DMS114 treated with DMSO at 0.1 percent for 48 hours (cell line): ENCODE results near the gene ITGB4.
A peak's percentile ranks its signal among the peaks of the same experiment; 100 is the strongest.
"Not testable (repeated sequence)": the region's sequence is repeated elsewhere in the genome, so short reads cannot be mapped to it uniquely, and the experiment has no call there.

Source experiments
- DNase-seq: peaks from one replicate; lab custom pipeline; 2025; ENCODE audit not compliant: unreplicated experiment; lab: John Stamatoyannopoulos, UW

ITGB4 gene

GRCh38 chr17:75769536-75769935 is 48.3 kb downstream of the ITGB4 start:
- no peak for DNase-seq

- no peak for DNase-seq
Observed at GRCh38 chr17:75771334-75772281, 50.3 kb downstream of the ITGB4 start.

DNA sequence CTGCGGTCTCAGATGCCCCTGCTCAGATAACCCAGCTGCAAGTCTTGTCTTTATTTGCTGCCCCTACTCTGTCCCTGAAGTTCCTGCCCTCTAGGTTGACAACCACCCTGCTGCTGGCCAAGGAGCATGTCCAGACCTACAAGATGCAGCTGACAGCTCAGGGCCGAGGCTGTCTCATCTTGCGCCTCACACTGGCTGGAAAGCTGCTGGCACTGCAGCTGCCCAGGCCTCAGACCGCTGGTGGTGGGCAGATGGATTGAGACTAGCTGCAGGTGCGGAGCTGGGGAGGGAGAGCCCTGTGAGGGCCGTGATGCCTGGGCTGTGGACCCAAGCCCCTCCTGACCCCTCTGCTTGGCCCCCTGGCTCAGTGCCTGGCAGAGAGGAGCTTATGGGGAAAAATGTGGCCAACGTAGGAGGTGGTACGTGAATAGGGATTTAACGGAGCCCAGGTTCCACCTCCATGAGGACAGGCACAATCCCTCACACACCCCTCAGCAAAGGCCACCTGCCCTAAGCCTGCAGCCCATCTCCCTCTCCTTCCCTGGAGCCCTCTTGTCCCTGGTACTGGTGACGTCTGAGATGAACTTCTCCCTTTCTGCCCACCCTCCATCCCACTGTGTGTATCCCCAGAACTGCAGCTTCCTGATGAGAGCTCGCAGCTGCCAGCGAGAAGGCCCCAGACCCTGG is 52.0 kb downstream of the ITGB4 start:
- DNase-seq: no peak

GRCh38 chr17:75773808-75774470 is 52.7 kb downstream of the ITGB4 start:
- no peak for DNase-seq

DNA sequence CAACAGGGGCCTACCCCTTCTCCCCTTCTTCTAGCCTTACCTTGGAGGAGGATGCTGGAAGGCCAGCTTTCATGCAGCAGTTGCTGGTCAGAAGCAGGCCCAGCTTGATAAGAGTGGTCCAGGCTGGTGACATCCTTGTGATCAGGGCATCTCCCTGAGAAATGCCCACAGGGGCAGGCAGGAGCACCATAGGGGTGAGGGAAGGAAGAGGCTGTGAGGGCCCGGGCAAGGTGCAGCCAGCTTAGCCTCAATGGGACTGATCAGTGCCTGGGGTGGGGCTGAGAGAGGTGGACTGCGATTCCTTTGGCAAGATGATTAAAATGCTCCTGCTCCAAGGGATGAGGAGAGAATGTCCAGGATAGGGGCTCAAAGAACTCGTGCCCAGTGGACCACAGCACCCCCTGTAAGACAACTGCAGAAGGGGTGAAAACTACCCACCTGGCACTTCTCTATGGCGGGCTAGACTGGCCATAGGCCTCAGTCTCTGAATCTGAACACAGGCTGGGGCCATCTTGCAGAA is 53.3 kb downstream of the ITGB4 start:
- DNase-seq: no peak

- DNase-seq: no peak
Observed at GRCh38 chr17:75774991-75775668, 53.9 kb downstream of the ITGB4 start.

- no peak for DNase-seq
Observed at GRCh38 chr17:75776386-75777295, 55.4 kb downstream of the ITGB4 start.

DNA sequence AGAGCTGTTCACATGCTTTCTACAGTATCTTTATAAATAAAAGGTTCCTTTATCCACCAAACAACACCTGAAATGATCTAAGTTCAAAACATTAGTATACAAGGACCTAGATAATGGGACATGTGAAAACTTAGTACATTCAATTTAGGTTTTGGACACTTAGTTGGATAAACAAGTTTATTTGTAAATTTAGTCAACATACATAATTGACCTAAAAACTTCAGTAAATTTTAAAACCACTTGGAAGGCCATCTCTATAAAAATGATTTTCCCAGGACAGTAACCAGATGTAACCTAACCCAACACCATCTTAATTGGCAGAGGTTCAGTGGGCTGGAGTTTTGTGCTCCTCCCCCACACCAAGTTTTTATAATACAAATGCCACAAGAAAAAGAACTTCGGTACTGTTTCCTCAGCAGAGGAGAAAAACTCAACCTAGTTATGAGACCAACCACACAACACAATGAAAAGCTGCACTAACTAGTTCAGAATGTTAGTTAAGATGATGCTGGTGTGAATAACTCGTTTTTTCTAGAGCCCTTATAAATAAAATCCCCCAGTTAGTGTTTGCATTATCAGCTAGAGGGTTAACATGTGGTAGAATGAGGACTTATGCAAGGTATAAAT is 56.1 kb downstream of the ITGB4 start:
- no peak for DNase-seq

GRCh38 chr17:75778066-75778860 is 57.0 kb downstream of the ITGB4 start:
- not testable (repeated sequence) for DNase-seq

- DNase-seq: no peak
Observed at GRCh38 chr17:75778861-75779249, 57.6 kb downstream of the ITGB4 start.

DNA sequence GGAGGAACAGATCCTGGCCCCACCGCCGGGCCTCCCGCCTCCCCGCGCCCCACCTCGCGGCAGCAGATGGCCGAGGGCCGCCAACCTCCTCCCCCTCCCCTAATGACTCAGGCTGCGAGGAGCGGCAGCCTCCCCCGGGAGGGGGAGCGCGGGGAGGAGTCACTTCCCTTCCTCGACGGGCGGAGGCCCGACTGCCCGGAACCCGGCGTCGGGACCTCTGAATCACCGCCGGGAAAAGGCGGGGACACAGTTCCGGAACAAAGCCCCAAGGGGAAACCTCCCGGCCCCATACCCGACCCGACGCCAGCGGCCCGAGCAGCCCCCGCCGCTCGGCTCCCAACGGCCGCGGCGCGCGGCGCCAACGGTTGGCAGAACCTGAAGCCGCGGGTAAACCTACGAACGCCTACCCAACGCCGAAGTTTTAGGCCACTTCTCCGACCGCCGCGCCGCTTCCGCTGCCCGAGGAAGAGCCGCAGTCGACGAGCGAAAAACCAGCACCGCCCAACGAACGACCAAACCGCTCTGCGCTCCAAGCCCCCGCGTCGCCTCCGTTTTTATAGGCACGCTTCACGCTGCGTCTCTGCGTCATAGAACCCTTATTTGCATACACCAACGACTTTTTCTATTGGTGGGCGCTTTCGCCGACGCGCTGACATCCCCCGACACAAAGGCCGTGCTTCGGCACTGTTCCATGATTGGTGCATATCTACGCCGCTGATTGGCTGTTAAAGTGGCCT is 58.2 kb downstream of the ITGB4 start:
- peak; percentile 99 for DNase-seq

DNA sequence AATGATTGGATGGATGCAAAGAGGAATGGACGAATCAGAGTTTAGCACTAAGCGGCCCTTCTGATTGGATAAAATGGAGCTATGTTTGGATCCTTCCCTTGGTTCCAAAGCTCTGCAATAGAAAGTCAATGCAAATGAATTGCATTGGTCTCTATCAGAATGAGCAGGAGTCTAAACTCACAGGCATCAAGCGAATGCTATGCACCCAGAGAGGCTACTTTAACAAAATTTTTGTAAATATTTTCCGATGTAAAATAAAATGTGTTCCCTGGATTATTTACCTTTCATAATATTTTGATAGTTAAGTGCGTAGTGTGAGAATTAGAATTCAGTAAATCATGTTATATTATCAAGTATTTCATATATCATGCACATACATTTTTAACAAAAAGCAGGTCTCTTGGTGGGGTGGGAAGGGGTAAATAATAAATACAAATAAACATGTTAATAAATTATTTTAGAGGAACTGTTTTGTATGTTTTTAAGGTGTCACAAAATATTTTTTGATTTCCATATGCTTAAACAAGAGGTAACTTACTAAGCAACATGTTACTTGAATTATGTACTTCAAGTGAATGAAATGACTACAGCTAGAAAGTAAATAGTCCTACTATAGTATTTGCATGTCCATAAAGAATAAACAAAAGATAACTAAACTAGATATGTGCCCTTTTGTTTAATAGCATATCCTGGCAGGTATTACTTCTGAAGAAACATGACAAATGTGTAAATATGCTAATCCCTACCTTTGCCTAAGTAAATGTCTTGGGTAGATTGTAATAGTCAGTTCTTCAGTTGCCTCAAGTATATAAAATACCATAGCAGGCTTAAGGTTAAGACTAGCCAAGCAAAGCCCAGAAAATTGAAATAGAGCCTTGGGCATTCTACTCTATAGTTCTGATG is 59.0 kb downstream of the ITGB4 start:
- no peak for DNase-seq

- peak; percentile 57 for DNase-seq
Observed at GRCh38 chr17:75783069-75783783, 62.0 kb downstream of the ITGB4 start.

- DNase-seq: no peak
Observed at GRCh38 chr17:75783803-75784472, 62.7 kb downstream of the ITGB4 start.

GRCh38 chr17:75784473-75785015 is 63.3 kb downstream of the ITGB4 start, which contains the start of gene UNK:
Gene UNK (plus strand): TSS chr17:75784806. CDS start chr17:75784881, 75 bp downstream.
- peak; percentile 96 for DNase-seq
